Naive thymus-derived CD4-positive, alpha-beta T cell (primary cell): ENCODE measurements around the gene ARPC1A. TPM values are rescaled to one million over a fixed set of nuclear protein-coding genes. Genes with fewer than 3 reads are reported as not detected.
A peak's percentile ranks its signal among the peaks of the same experiment; 100 is the strongest.

ENCODE experiments used
- ATAC-seq: fragments of 150-1000 bp; cut with Tn5 transposase; 2 replicates; pipeline ENCODE4 v1.10.0; 2021; ENCODE audit warnings: mild to moderate bottlenecking, moderate library complexity
- CTCF ChIA-PET: fragments of 350-600 bp; sonication (Branson Sonifier 250); formaldehyde crosslinking; loops from one replicate; lab custom pipeline; 2021; ENCODE audit warnings: antibody characterized with exemption; lab: Charles Lee
- POLR2A ChIA-PET: fragments of 350-600 bp; sonication (Branson Sonifier 250); formaldehyde crosslinking; loops from one replicate; lab custom pipeline; 2021; ENCODE audit warnings: antibody characterized with exemption, inconsistent platforms; lab: Charles Lee
- DNase-seq, 9 donors: peaks; one replicate each; pipeline versions ENCODE4 v3.0.0 to v3.0.0-alpha.2; 2020 to 2022; ENCODE audit warnings: mixed read lengths in 1 of 9
- H3K27ac ChIP-seq: one replicate; pipeline ENCODE4 v1.7.0; 2013; ENCODE audit warnings: mild to moderate bottlenecking, low read depth, low read length, moderate library complexity
- H3K27me3 ChIP-seq, 2 donors: one replicate each; pipeline ENCODE4 v1.7.0; 2013; ENCODE audit warnings: low read length in 2 of 2, mild to moderate bottlenecking in 2 of 2, moderate library complexity in 2 of 2; ENCODE audit not compliant: control insufficient read depth in 2 of 2, insufficient read depth in 2 of 2
- H3K36me3 ChIP-seq, 3 experiments: 1 replicate in 2 of 3; 2 replicates in 1 of 3; pipeline ENCODE4 v1.7.0; 2013; ENCODE audit warnings: low read length in 3 of 3, mild to moderate bottlenecking in 3 of 3, moderate library complexity in 1 of 3; ENCODE audit not compliant: insufficient read depth in 3 of 3, control insufficient read depth in 2 of 3
- H3K4me1 ChIP-seq, 2 donors: one replicate each; pipeline ENCODE4 v1.7.0; 2013; ENCODE audit warnings: low read length in 2 of 2, mild to moderate bottlenecking in 2 of 2, moderate library complexity in 1 of 2; ENCODE audit not compliant: control insufficient read depth in 2 of 2, insufficient read depth in 2 of 2
- H3K4me3 ChIP-seq: 2 replicates; pipeline ENCODE4 v1.7.0; 2013; ENCODE audit warnings: mild to moderate bottlenecking, low read length
- H3K9me3 ChIP-seq, 3 experiments: 1 replicate in 2 of 3; 2 replicates in 1 of 3; pipeline ENCODE4 v1.7.0; 2013; ENCODE audit warnings: low read length in 3 of 3; ENCODE audit not compliant: control insufficient read depth in 2 of 3
- H3K27ac Mint-ChIP-seq, 9 donors: one replicate each; pipeline ENCODE4 v1.8.0; 2020 to 2022; ENCODE audit warnings: mixed read lengths in 9 of 9, mild to moderate bottlenecking in 8 of 9, moderate library complexity in 5 of 9, inconsistent platforms in 2 of 9
- H3K27me3 Mint-ChIP-seq, 5 donors: one replicate each; pipeline ENCODE4 v1.8.0; 2021 to 2022; ENCODE audit warnings: mixed read lengths in 5 of 5, mild to moderate bottlenecking in 1 of 5
- H3K36me3 Mint-ChIP-seq, 5 donors: one replicate each; pipeline ENCODE4 v1.8.0; 2020 to 2022; ENCODE audit warnings: mixed read lengths in 5 of 5, mild to moderate bottlenecking in 3 of 5, inconsistent platforms in 1 of 5
- H3K4me1 Mint-ChIP-seq, 7 donors: one replicate each; pipeline ENCODE4 v1.8.0; 2020 to 2022; ENCODE audit warnings: mixed read lengths in 7 of 7, mild to moderate bottlenecking in 3 of 7, inconsistent platforms in 1 of 7
- H3K4me3 Mint-ChIP-seq, 10 donors: one replicate each; pipeline ENCODE4 v1.8.0; 2020 to 2022; ENCODE audit warnings: mild to moderate bottlenecking in 10 of 10, mixed read lengths in 10 of 10, moderate library complexity in 6 of 10, inconsistent platforms in 2 of 10
- H3K9me3 Mint-ChIP-seq, 11 donors: one replicate each; pipeline ENCODE4 v1.8.0; 2020 to 2022; ENCODE audit warnings: mixed read lengths in 11 of 11, mild to moderate bottlenecking in 4 of 11, inconsistent platforms in 1 of 11, moderate library complexity in 1 of 11
- intact Hi-C, 2 donors: fragments of 100-400 bp; cut with micrococcal nuclease; formaldehyde crosslinking; loops; one replicate each; pipeline ENCODE4 v1.15.1; 2023
- polyA plus RNA-seq, 2 donors: library from polyadenylated mRNA; unstranded; fragments of 300-500 nt; fragmentation: Illumina TruSeq; gene quantifications; one replicate each; pipeline ENCODE4 v1.2.3, GENCODE V29; 2021
- total RNA-seq, 6 experiments: library from RNA in 5 of 6; stranded (reverse) in 5 of 6; gene quantifications; 1 replicate in 5 of 6; 2 replicates in 1 of 6; pipeline ENCODE4 v1.2.3 and lab custom pipeline; 2021 to 2026

ARPC1A gene
- total and polyA plus RNA-seq, 7 experiments from 2014 or later, result 28.1 to 101 (median 53.4) TPM

- Mint-ChIP-seq H3K27ac (peak overlapping the region; percentile 87 to 99 (median 98)), H3K9me3 (peaks cover 0 to 1% (median 0%) of the 10 kb centered on the region in 11 donors), H3K4me1 (peaks cover 29 to 67% (median 60%) of the 10 kb centered on the region in 7 donors), H3K27me3 (no peaks in the 10 kb centered on the region), H3K36me3 (peaks cover 5 to 32% (median 7%) of the 10 kb centered on the region in 5 donors), H3K4me3 (peak overlapping the region; percentile 78 to 91 (median 84))
- Histone ChIP-seq H3K4me1 (peaks cover 43 to 64% of the 10 kb centered on the region in 2 donors), H3K27ac (peak overlapping the region; percentile 96), H3K36me3 (peaks cover 0 to 19% (median 9%) of the 10 kb centered on the region in 3 experiments), H3K9me3 (no peaks in the 10 kb centered on the region), H3K27me3 (no peaks in the 10 kb centered on the region), H3K4me3 (peak overlapping the region; percentile 78)
- DNase-seq (peak; percentile 63 to 96 (median 93)), ATAC-seq (peak; percentile 89)
- intact Hi-C loops, result loop anchor here (1.0 to 5.0 kb wide), 7 partner anchors 12 to 1232 kb away; partner anchors contain the start of genes BUD31 (in 2 of the 2), PDAP1 (in 2 of the 2), ARPC1A (in 1 of the 2) and MOSPD3 (in 1 of the 2)
- ChIA-PET CTCF (interaction anchor here (0.8 to 1.6 kb wide), 3 partner anchors 12 to 17 kb away, joined by 3 read pairs; no protein-coding TSS in a partner anchor), POLR2A (interaction anchor here (1.0 to 3.2 kb wide), 8 partner anchors 9 to 27 kb away, joined by 4 to 25 read pairs (median 6); partner anchors contain the start of genes BUD31 and PDAP1)
Measured at GRCh38 chr7:99380823-99381663, 55.3 kb downstream of the ARPC1A start.

GRCh38 chr7:99381664-99382075 is 56.0 kb downstream of the ARPC1A start:
- Mint-ChIP-seq H3K27ac (peak overlapping the region in 8 of 9 donors; percentile 88 to 99 (median 98)), H3K9me3 (peaks cover 0 to 1% (median 0%) of the 10 kb centered on the region in 11 donors), H3K27me3 (no peaks in the 10 kb centered on the region), H3K36me3 (peaks cover 5 to 31% (median 8%) of the 10 kb centered on the region in 5 donors), H3K4me1 (peaks cover 29 to 61% (median 54%) of the 10 kb centered on the region in 7 donors), H3K4me3 (peak overlapping the region in 8 of 10 donors; percentile 78 to 91 (median 85))
- no peak for DNase-seq
- POLR2A ChIA-PET, result interaction anchor here (0.9 to 3.2 kb wide), 2 partner anchors 11 to 26 kb away, joined by 3 to 15 read pairs; no protein-coding TSS in a partner anchor
- Histone ChIP-seq H3K27ac (peak overlapping the region; percentile 96), H3K36me3 (peaks cover 5 to 25% (median 13%) of the 10 kb centered on the region in 3 experiments), H3K4me3 (peak overlapping the region; percentile 36), H3K9me3 (no peaks in the 10 kb centered on the region), H3K27me3 (no peaks in the 10 kb centered on the region), H3K4me1 (peaks cover 37 to 57% of the 10 kb centered on the region in 2 donors)
- intact Hi-C loops, result loop anchor here (1.0 to 5.0 kb wide), 7 partner anchors 12 to 1231 kb away; partner anchors contain the start of genes BUD31 (in 2 of the 2), PDAP1 (in 2 of the 2), ARPC1A (in 1 of the 2) and MOSPD3 (in 1 of the 2)
- CTCF ChIA-PET, result interaction anchor here (0.8 kb wide), 1 partner anchor 18 kb away, joined by 3 read pairs; no protein-coding TSS in a partner anchor
- ATAC-seq, result no peak

GRCh38 chr7:99383203-99383602 is 57.5 kb downstream of the ARPC1A start:
- ChIA-PET POLR2A (interaction anchor here (1.2 to 3.2 kb wide), 4 partner anchors 10 to 234 kb away, joined by 3 to 15 read pairs (median 4); partner anchors contain the start of gene ZSCAN25), CTCF (no interaction called here)
- Histone ChIP-seq H3K27ac (peak overlapping the region; percentile 55), H3K36me3 (peaks cover 8 to 33% (median 15%) of the 10 kb centered on the region in 3 experiments), H3K4me1 (peaks cover 33 to 42% of the 10 kb centered on the region in 2 donors), H3K27me3 (no peaks in the 10 kb centered on the region), H3K9me3 (no peaks in the 10 kb centered on the region), H3K4me3 (no peak overlapping the region)
- peaks cover 4 to 30% (median 8%) of the 10 kb centered on the region in 5 donors for H3K36me3 Mint-ChIP-seq
- DNase-seq (no peak), ATAC-seq (no peak)
- intact Hi-C loops, result loop anchor here in 1 of 2 donors (5.0 kb wide), 1 partner anchor 199 kb away; no protein-coding TSS in a partner anchor
- H3K27me3 Mint-ChIP-seq, result no peaks in the 10 kb centered on the region
- H3K27ac Mint-ChIP-seq, result peak overlapping the region; percentile 68 to 91 (median 83)
- H3K9me3 Mint-ChIP-seq, result no peaks in the 10 kb centered on the region
- peak overlapping the region in 2 of 10 donors; percentile 12 to 58 for H3K4me3 Mint-ChIP-seq
- peaks cover 29 to 54% (median 46%) of the 10 kb centered on the region in 7 donors for H3K4me1 Mint-ChIP-seq

- Histone ChIP-seq H3K27me3 (no peaks in the 10 kb centered on the region), H3K4me1 (peaks cover 31 to 38% of the 10 kb centered on the region in 2 donors), H3K27ac (peak overlapping the region; percentile 55), H3K4me3 (no peak overlapping the region), H3K36me3 (peaks cover 8 to 37% (median 18%) of the 10 kb centered on the region in 3 experiments), H3K9me3 (no peaks in the 10 kb centered on the region)
- ChIA-PET POLR2A (interaction anchor here (0.6 to 3.9 kb wide), 5 partner anchors 7 to 20 kb away, joined by 3 to 25 read pairs (median 5); no protein-coding TSS in a partner anchor), CTCF (interaction anchor here (1.0 kb wide), 1 partner anchor 25 kb away, joined by 3 read pairs; the partner anchor contains the start of gene BUD31)
- ATAC-seq, result no peak
- no peak for DNase-seq
- peaks cover 28 to 52% (median 43%) of the 10 kb centered on the region in 7 donors for H3K4me1 Mint-ChIP-seq
- H3K4me3 Mint-ChIP-seq, result peak overlapping the region in 1 of 10 donors; percentile 12
- peaks cover 4 to 29% (median 8%) of the 10 kb centered on the region in 5 donors for H3K36me3 Mint-ChIP-seq
- H3K9me3 Mint-ChIP-seq, result no peaks in the 10 kb centered on the region
- H3K27me3 Mint-ChIP-seq, result no peaks in the 10 kb centered on the region
- H3K27ac Mint-ChIP-seq, result peak overlapping the region; percentile 68 to 91 (median 83)
- intact Hi-C loops, result loop anchor here in 1 of 2 donors (5.0 kb wide), 1 partner anchor 198 kb away; no protein-coding TSS in a partner anchor
Measured at GRCh38 chr7:99383791-99384370, 58.2 kb downstream of the ARPC1A start.

- H3K27ac ChIP-seq, result peak overlapping the region; percentile 55
- Mint-ChIP-seq H3K36me3 (peaks cover 0 to 25% (median 4%) of the 10 kb centered on the region in 5 donors), H3K4me3 (no peak overlapping the region), H3K27ac (peak overlapping the region in 7 of 9 donors; percentile 23 to 91 (median 79)), H3K27me3 (no peaks in the 10 kb centered on the region), H3K9me3 (no peaks in the 10 kb centered on the region), H3K4me1 (peaks cover 23 to 46% (median 37%) of the 10 kb centered on the region in 7 donors)
- H3K27me3 ChIP-seq, result no peaks in the 10 kb centered on the region
- ATAC-seq, result no peak
- ChIA-PET POLR2A (interaction anchor here (1.2 to 3.9 kb wide), 4 partner anchors 8 to 19 kb away, joined by 3 to 25 read pairs (median 10); no protein-coding TSS in a partner anchor), CTCF (interaction anchor here (1.0 kb wide), 1 partner anchor 24 kb away, joined by 3 read pairs; the partner anchor contains the start of gene BUD31)
- DNase-seq, result no peak
- H3K4me1 ChIP-seq, result peaks cover 25 to 31% of the 10 kb centered on the region in 2 donors
- no peaks in the 10 kb centered on the region for H3K9me3 ChIP-seq
- no peak overlapping the region for H3K4me3 ChIP-seq
- H3K36me3 ChIP-seq, result peaks cover 8 to 43% (median 18%) of the 10 kb centered on the region in 3 experiments
- intact Hi-C loops, result loop anchor here in 1 of 2 donors (5.0 kb wide), 1 partner anchor 198 kb away; no protein-coding TSS in a partner anchor
Measured at GRCh38 chr7:99384523-99384922, 58.8 kb downstream of the ARPC1A start.
